HK-2 (cell line): ENCODE results near the gene CCDC146.
A peak's percentile ranks its signal among the peaks of the same experiment; 100 is the strongest.
"Not testable (repeated sequence)": the region's sequence is repeated elsewhere in the genome, so short reads cannot be mapped to it uniquely, and the experiment has no call there.

Source experiments
- DNase-seq: peaks from one replicate; pipeline ENCODE4 v3.0.0-alpha.2; 2018; ENCODE audit not compliant: unreplicated experiment

The CCDC146 gene

DNA sequence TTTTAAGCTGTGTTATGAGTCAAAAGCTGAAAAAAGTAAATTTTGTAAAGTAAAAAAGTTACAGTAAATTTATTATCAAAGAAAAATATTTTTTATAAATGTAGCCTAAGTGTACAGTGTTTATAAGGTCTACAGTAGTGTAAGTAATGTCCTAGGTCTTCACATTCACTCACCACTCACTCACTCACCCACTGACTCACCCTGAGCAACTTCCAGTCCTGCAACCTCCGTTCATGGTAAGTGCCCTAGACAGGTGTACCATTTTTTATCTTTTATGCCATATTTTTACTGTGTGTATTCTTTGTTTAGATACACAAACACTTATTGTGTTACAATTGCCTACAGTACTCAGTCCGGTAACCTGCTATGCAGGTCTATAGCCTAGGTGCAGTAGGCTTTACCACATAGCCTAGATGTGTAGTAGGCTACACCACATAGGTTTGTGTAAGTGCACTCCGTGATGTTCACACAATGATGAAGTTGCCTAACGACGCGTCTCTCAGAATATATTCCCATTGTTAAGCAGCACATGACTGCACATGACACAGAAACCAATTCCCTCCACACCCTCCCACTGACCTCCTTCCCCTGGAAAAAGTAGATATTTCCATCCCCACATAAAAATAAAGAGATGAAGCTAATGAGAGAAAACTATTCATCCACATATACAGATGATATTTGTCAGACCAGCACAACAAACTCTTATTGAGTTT lies 122.0 kb downstream of the CCDC146 start:
- no peak for DNase-seq

- DNase-seq, result no peak
Measured at GRCh38 chr7:77245015-77245755, 122.8 kb downstream of the CCDC146 start.

GRCh38 chr7:77246026-77246640 lies 123.7 kb downstream of the CCDC146 start:
- DNase-seq, result no peak

- DNase-seq, result peak; percentile 71
Measured at GRCh38 chr7:77247206-77247850, 124.9 kb downstream of the CCDC146 start.

DNA sequence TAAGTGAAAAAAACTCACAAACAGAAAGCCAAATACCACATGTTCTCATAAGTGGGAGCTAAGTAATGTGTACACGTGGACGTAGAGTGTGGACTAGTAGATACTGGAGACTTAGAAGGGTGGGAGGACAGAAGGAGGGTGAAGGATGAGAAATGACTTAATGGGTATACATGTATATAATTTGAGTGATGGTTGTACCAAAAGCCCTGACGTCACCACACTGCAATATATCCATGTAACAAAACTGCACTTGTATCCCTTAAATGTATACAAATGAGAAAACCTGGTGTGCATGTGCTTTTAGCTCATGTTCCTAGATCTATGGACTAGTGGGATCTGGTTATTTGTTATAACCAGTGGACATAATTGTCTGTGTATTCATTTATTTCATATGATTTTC lies 125.7 kb downstream of the CCDC146 start:
- no peak for DNase-seq

GRCh38 chr7:77252506-77252905 lies 130.1 kb downstream of the CCDC146 start:
- DNase-seq, result no peak

GRCh38 chr7:77253151-77253550 lies 130.7 kb downstream of the CCDC146 start:
- DNase-seq, result no peak

GRCh38 chr7:77254429-77254828 lies 132.0 kb downstream of the CCDC146 start:
- DNase-seq, result no peak

- DNase-seq, result no peak
Measured at GRCh38 chr7:77254915-77255314, 132.5 kb downstream of the CCDC146 start.

DNA sequence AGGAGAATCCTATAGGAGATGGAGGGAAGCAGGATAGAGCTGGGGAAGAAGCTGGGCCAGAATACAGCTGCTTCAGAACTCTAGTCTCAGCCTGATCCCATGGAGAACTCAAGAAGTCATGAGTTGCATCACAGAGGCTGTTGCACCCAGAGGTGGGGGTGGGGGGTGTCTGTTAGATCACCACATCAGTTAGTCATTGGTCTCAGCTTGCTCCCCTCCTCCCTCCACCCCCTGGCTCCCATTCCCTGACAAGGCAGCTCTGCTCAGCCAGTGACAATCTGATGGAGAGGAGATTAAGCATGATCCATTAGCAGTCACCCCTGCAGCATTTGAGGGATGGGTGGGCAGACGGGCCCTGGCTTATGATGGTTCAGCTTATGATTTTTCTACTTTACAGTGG lies 135.6 kb downstream of the CCDC146 start:
- DNase-seq, result peak; percentile 22

GRCh38 chr7:77258593-77258992 lies 136.2 kb downstream of the CCDC146 start:
- DNase-seq, result no peak

DNA sequence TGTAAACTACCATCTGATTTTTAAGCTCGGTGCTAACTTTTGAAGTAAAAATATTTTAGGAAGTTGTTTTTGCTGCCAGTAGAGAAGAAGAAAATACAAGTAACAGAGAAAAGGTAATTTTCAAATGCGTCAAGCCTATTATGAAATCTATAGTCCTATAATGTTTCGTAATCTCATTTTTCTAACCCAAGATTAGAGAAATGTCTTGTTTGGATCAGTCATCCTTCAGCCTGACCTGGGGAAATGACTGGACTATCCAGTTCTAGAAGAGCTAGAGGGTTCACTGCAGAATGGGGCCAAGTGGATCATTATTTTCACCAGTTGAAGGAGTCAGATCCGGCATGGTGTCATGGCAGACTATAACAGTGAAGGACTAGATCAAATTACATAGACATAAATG lies 139.9 kb downstream of the CCDC146 start:
- DNase-seq, result no peak

DNA sequence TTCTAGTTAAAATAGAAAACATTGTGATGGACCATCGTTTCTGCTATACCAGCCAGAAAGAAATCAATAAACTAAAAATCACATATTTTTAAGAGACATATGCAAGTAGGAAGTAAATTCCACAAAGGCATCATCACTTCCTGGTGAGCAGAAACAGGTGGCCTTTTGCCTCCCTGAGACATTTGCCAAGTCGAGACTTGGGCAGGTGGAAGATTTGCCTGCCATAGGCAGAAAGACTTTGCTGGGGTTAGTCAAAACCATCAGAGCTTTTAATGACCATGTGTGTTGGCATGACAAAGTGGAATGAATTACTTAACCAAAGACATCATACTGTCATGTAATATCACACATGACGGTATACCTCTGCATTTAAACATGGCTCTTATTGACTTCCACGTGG lies 143.3 kb downstream of the CCDC146 start:
- DNase-seq, result no peak

DNA sequence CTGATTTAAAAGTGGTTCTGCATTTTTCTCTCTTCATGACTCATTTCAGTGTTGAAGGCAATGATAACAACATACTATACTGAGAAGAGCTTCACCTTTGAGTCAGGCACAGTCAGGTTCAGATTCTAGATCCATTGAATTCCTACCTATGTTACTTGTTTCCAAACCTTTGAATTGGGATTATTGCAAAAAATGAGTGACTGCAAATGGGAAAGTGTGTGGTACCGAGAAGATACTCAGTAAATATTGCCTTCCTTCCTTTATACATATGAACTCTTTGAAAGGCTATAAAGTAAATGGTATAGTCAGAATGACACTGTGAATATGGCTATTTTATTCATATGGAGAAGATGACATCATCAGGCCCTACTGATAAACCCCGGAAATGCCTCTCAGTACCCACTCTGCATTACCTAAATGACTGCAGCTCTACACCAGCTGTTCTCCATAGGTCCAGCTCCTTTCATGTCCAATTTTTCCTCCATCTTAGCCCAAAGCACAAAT lies 143.9 kb downstream of the CCDC146 start:
- no peak for DNase-seq

- no peak for DNase-seq
Measured at GRCh38 chr7:77269360-77270093, 147.1 kb downstream of the CCDC146 start.

GRCh38 chr7:77270094-77270480 lies 147.7 kb downstream of the CCDC146 start:
- no peak for DNase-seq

DNA sequence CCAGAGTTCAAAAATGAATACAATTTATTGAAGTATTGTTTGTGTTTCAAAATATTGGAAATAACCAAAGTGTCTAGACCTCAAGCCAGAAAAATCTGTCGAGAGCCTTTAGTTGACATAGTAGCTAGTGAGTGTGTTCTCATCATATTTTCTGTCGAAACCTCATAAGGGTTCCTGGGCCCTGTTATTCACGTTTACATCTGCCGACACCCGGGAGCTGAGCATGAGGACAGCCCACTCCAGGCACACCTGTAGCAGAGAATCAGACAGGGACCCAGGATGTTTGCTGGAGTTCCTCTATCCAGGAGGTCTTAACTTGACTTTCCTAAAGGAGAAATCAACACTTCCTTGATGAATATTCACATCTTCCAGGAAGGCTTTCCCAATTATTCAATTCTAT lies 149.4 kb downstream of the CCDC146 start:
- DNase-seq, result no peak

GRCh38 chr7:77275663-77276062 lies 153.2 kb downstream of the CCDC146 start:
- DNase-seq, result not testable (repeated sequence)

DNA sequence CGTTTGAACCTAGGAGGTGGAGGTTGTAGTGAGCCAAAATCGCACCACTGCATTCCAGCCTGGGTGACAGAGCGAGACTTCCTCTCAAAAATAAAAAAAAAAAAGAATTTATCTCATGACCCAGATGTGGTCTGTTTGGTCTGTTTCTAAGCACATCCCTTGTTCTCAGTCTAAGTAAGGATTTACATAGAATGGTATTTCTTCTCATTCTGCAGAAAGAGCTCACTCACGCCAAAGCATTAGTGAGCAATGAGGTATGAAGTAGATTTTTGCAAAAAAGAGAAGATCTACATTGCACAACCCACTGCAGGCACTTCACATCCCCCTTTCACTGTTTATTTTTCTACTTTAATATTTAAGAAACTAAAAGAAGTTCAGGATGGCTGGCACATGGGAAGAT lies 153.7 kb downstream of the CCDC146 start:
- no peak for DNase-seq

GRCh38 chr7:77281780-77282478 lies 159.5 kb downstream of the CCDC146 start:
- no peak for DNase-seq

DNA sequence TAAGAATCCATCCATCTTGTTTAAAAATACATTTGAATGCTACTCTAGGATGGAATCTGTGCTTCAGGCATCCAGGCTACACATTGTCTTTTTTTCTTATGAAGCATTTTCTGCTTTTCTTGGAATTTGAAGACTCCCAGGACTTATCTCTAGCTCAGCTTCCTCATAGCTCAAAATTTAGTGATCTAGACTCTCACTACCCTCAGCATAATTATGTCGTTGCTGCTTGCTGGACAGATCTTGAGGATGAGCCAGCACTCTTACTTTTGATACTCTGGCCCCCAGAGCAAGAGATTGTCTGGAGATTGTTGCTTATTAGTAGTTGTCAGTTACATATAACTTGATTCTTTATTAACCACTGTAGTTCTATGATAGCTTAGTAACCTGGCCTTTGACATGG lies 160.5 kb downstream of the CCDC146 start:
- no peak for DNase-seq
